Activated T-cell treated with anti-CD3 and anti-CD28 coated beads, Interleukin-2, amount 50 U/mL, for 72 hours (primary cell): Measurements from ENCODE around the gene UBXN6. TPM values are rescaled to one million over a fixed set of nuclear protein-coding genes. Genes with fewer than 3 reads are reported as not detected.
A peak's percentile ranks its signal among the peaks of the same experiment; 100 is the strongest.

Experiments
- ATAC-seq, 2 donors: fragments of 150-1000 bp; cut with Tn5 transposase; replicated peaks in 1 of 2; 2 replicates each; pipeline ENCODE4 v1.10.0; 2021; ENCODE audit warnings: moderate library complexity in 2 of 2, mild to moderate bottlenecking in 1 of 2
- DNase-seq, 2 donors: peaks; one replicate each; pipeline ENCODE4 v3.0.0; 2021 to 2022; ENCODE audit warnings: mixed read lengths in 1 of 2
- H3K27ac Mint-ChIP-seq: one replicate; pipeline ENCODE4 v1.8.0; 2022; ENCODE audit warnings: mild to moderate bottlenecking, moderate library complexity, mixed read lengths
- H3K27me3 Mint-ChIP-seq: one replicate; pipeline ENCODE4 v1.8.0; 2022; ENCODE audit warnings: low read depth, mixed read lengths
- H3K36me3 Mint-ChIP-seq, 2 donors: one replicate each; pipeline ENCODE4 v1.8.0; 2022; ENCODE audit warnings: mixed read lengths in 2 of 2, mild to moderate bottlenecking in 1 of 2; ENCODE audit not compliant: insufficient read depth in 2 of 2
- H3K4me1 Mint-ChIP-seq: one replicate; pipeline ENCODE4 v1.8.0; 2022; ENCODE audit warnings: low read depth, mixed read lengths
- H3K4me3 Mint-ChIP-seq, 2 donors: one replicate each; pipeline ENCODE4 v1.8.0; 2022; ENCODE audit warnings: mild to moderate bottlenecking in 2 of 2, mixed read lengths in 2 of 2, moderate library complexity in 2 of 2
- H3K9me3 Mint-ChIP-seq, 2 donors: one replicate each; pipeline ENCODE4 v1.8.0; 2022; ENCODE audit warnings: mixed read lengths in 2 of 2
- total RNA-seq, 2 donors: library from RNA; stranded (reverse); gene quantifications; one replicate each; pipeline ENCODE4 v1.2.3, GENCODE V29; 2022

Gene UBXN6
- total RNA-seq, 2 donors from 2014 or later = 55.2 to 61.3 TPM

- Mint-ChIP-seq H3K27me3 (no peaks in the 10 kb centered on the region), H3K4me3 (peak overlapping the region; percentile 95 to 97), H3K4me1 (peaks cover 12% of the 10 kb centered on the region), H3K9me3 (no peaks in the 10 kb centered on the region), H3K36me3 (peaks cover 1 to 3% of the 10 kb centered on the region in 2 donors), H3K27ac (peak overlapping the region; percentile 81)
- ATAC-seq (peak; percentile 33 to 34), DNase-seq (peak; percentile 41 to 50)
Measured at GRCh38 chr19:4456843-4457653, 546 bp downstream of the UBXN6 start.

GRCh38 chr19:4456476-4456842 is 1.1 kb downstream of the UBXN6 start:
- no peak for DNase-seq
- no peak for ATAC-seq
- no peaks in the 10 kb centered on the region for H3K9me3 Mint-ChIP-seq
- peak overlapping the region; percentile 95 to 97 for H3K4me3 Mint-ChIP-seq
- H3K36me3 Mint-ChIP-seq = peaks cover 1 to 3% of the 10 kb centered on the region in 2 donors
- H3K4me1 Mint-ChIP-seq = peaks cover 12% of the 10 kb centered on the region
- no peaks in the 10 kb centered on the region for H3K27me3 Mint-ChIP-seq
- H3K27ac Mint-ChIP-seq = peak overlapping the region; percentile 81

GRCh38 chr19:4455719-4456475 is 1.7 kb downstream of the UBXN6 start:
- peaks cover 12% of the 10 kb centered on the region for H3K4me1 Mint-ChIP-seq
- ATAC-seq = no peak
- no peaks in the 10 kb centered on the region for H3K9me3 Mint-ChIP-seq
- peak overlapping the region; percentile 81 for H3K27ac Mint-ChIP-seq
- no peaks in the 10 kb centered on the region for H3K27me3 Mint-ChIP-seq
- H3K4me3 Mint-ChIP-seq = peak overlapping the region; percentile 95 to 97
- DNase-seq = no peak
- peaks cover 1 to 3% of the 10 kb centered on the region in 2 donors for H3K36me3 Mint-ChIP-seq

- H3K4me1 Mint-ChIP-seq = peaks cover 12% of the 10 kb centered on the region
Measured at GRCh38 chr19:4454747-4455718, 2.6 kb downstream of the UBXN6 start.

GRCh38 chr19:4453232-4454179 is 4.1 kb downstream of the UBXN6 start:
- no peak for DNase-seq
- Mint-ChIP-seq H3K27me3 (no peaks in the 10 kb centered on the region), H3K27ac (no peak overlapping the region), H3K36me3 (peaks cover 3 to 5% of the 10 kb centered on the region in 2 donors), H3K9me3 (no peaks in the 10 kb centered on the region), H3K4me1 (peaks cover 12% of the 10 kb centered on the region), H3K4me3 (no peak overlapping the region)
- no peak for ATAC-seq

More at GRCh38 chr19:4454747-4455718, 2.6 kb downstream of the UBXN6 start:
- no peak overlapping the region for H3K4me3 Mint-ChIP-seq
- H3K36me3 Mint-ChIP-seq = peaks cover 1 to 3% of the 10 kb centered on the region in 2 donors
- H3K27ac Mint-ChIP-seq = no peak overlapping the region
- DNase-seq (no peak), ATAC-seq (no peak)
- no peaks in the 10 kb centered on the region for H3K9me3 Mint-ChIP-seq
- no peaks in the 10 kb centered on the region for H3K27me3 Mint-ChIP-seq

- Mint-ChIP-seq H3K36me3 (peaks cover 0 to 3% of the 10 kb centered on the region in 2 donors), H3K4me3 (no peak overlapping the region), H3K9me3 (no peaks in the 10 kb centered on the region), H3K27ac (no peak overlapping the region), H3K27me3 (no peaks in the 10 kb centered on the region), H3K4me1 (peaks cover 12% of the 10 kb centered on the region)
- DNase-seq (no peak), ATAC-seq (no peak)
Measured at GRCh38 chr19:4452230-4452990, 5.2 kb downstream of the UBXN6 start.

GRCh38 chr19:4449639-4450028 is 8.0 kb downstream of the UBXN6 start:
- Mint-ChIP-seq H3K27me3 (no peaks in the 10 kb centered on the region), H3K4me3 (no peak overlapping the region), H3K9me3 (no peaks in the 10 kb centered on the region), H3K36me3 (peaks cover 0 to 3% of the 10 kb centered on the region in 2 donors), H3K27ac (no peak overlapping the region), H3K4me1 (no peaks in the 10 kb centered on the region)
- no peak for ATAC-seq
- no peak for DNase-seq

GRCh38 chr19:4449022-4449638 is 8.5 kb downstream of the UBXN6 start:
- Mint-ChIP-seq H3K9me3 (no peaks in the 10 kb centered on the region), H3K36me3 (peaks cover 0 to 7% of the 10 kb centered on the region in 2 donors), H3K4me3 (no peak overlapping the region), H3K27me3 (no peaks in the 10 kb centered on the region), H3K27ac (no peak overlapping the region), H3K4me1 (no peaks in the 10 kb centered on the region)
- ATAC-seq (no peak), DNase-seq (no peak)

GRCh38 chr19:4448147-4448985 is 9.2 kb downstream of the UBXN6 start:
- H3K36me3 Mint-ChIP-seq = peaks cover 0 to 7% of the 10 kb centered on the region in 2 donors

GRCh38 chr19:4447327-4448146 is 10.1 kb downstream of the UBXN6 start:
- peaks cover 0 to 7% of the 10 kb centered on the region in 2 donors for H3K36me3 Mint-ChIP-seq

More at GRCh38 chr19:4448147-4448985, 9.2 kb downstream of the UBXN6 start:
- H3K27me3 Mint-ChIP-seq = no peaks in the 10 kb centered on the region
- H3K9me3 Mint-ChIP-seq = no peaks in the 10 kb centered on the region
- no peak for DNase-seq
- no peaks in the 10 kb centered on the region for H3K4me1 Mint-ChIP-seq
- no peak for ATAC-seq
- H3K4me3 Mint-ChIP-seq = no peak overlapping the region
- no peak overlapping the region for H3K27ac Mint-ChIP-seq

More at GRCh38 chr19:4447327-4448146, 10.1 kb downstream of the UBXN6 start:
- no peaks in the 10 kb centered on the region for H3K27me3 Mint-ChIP-seq
- no peak for DNase-seq
- ATAC-seq = no peak
- H3K4me1 Mint-ChIP-seq = no peaks in the 10 kb centered on the region
- H3K9me3 Mint-ChIP-seq = no peaks in the 10 kb centered on the region
- no peak overlapping the region for H3K27ac Mint-ChIP-seq
- no peak overlapping the region for H3K4me3 Mint-ChIP-seq
